GM19397 (cell line): Measurements from ENCODE around the gene ETNK2.

Experiments used
- ATAC-seq: cut with Tn5 transposase; IDR thresholded peaks from one replicate; pipeline ENCODE4 v1.9.1; 2021; ENCODE audit warnings: mild to moderate bottlenecking, moderate library complexity; ENCODE audit not compliant: unreplicated experiment

Gene ETNK2

GRCh38 chr1:204127597-204128242, 24.1 kb downstream of the ETNK2 start:
- ATAC-seq = no peak

DNA sequence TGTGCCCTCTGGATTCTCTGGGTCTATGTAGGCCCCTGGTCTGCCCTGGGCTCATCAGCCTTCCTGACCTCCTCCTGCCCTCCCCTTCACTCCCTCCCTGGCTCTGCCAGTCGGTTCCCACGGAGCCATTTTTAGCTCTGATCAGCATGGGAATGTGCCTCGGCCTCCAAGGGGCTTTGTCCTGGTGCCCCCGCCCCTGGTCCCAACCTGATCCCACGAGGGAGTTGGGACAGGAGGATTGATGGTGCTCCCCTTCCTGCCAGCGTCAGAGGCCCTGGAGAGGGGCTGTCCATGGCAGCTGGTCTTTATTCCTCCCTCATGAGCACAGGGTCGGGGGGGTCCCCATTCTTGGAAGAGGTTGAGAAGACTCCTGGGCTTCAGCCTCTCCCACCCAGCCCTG, 24.9 kb downstream of the ETNK2 start:
- ATAC-seq = no peak

DNA sequence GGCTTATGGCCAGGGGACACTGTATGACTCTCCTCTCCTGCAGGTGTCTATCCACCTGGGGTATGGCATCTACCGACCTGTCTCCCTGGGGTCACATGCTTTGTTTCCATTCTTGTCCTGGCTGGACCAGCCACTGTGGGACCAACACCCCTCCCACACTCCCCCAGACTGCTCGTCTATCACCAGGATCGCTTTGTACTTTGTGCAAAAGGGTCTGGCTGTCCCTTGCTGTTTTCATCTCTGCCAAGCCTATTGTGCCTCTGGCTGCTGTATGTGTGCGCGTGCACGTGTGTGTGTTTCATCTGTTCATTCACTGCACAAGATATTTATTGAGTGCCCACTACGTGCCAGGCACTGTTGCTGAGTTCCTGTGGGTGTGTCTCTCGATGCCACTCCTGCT, 25.5 kb downstream of the ETNK2 start:
- ATAC-seq = no peak

DNA sequence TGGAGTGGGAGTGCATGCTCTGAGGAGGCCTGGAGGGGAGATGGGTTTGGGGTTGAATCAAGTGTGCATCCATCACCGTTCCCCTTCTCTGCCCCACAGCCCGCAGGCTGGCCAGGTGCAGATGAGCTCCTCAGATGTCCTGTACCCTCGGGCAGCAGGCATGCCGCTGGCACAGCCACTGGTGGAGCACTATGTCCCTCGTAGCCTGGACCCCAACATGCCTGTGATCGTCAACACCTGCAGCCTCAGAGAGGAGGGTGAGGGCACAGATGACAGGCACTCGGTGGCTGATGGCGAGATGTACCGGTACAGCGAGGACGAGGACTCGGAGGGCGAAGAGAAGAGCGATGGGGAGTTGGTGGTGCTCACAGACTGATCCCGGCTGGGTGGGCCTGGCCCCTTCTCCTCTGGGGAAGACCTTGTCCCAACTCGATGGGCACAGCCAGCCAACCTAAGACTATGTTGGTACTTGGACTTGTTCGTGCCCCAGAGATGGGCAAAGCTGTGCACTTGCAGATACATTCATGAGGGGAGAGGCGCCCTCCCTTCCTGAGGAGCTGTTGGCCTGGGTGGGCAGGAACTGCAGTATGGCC, 26.0 kb downstream of the ETNK2 start:
- ATAC-seq = no peak

GRCh38 chr1:204124639-204125038, 27.2 kb downstream of the ETNK2 start:
- ATAC-seq = no peak

- no peak for ATAC-seq
Observed at GRCh38 chr1:204123376-204123775, 28.5 kb downstream of the ETNK2 start.

DNA sequence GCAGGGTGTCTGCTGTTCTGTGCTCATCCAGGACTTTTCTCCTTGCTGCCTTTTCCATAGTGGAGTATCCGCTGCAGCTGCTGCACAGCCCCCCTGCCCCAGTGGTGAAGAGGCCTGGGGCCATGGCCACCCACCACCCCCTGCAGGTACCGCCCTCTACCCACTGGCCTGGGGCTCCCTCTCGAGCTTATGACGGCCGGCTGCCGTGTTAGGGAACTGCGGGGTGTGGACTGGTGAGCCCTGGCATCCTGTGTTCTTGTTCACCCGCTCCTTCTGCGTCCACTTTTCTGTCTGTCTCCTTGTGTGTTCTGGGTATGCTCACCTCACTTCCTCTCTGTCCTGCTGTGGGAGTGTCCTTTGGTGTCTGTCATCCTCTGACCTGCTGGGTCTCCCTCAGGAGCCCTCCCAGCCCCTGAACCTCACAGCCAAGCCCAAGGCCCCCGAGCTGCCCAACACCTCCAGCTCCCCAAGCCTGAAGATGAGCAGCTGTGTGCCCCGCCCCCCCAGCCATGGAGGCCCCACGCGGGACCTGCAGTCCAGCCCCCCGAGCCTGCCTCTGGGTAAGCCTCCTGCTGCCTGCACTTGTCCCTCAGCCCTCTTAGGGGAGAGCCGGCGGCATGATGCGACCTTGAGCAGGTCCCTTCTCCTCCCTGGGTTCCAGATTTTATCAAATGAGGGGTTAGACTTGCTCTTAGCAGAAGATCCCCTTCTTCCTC, 29.8 kb downstream of the ETNK2 start:
- no peak for ATAC-seq

DNA sequence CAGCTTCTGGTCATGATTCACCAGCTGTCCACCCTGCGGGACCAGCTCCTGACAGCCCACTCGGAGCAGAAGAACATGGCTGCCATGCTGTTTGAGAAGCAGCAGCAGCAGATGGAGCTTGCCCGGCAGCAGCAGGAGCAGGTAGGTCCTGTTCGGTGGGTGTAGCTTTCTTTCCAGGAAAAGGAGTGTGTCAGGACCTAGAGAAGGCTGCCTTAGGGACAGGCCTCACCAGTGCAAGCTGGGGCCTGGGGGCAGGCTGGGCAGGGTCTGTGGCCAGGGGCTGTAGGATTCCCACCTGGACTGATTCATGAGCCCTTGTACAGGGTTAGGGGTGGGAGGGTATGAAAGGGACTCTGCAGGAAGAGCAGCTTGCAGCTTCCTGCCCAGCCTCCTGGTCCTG, 35.3 kb downstream of the ETNK2 start:
- no peak for ATAC-seq

DNA sequence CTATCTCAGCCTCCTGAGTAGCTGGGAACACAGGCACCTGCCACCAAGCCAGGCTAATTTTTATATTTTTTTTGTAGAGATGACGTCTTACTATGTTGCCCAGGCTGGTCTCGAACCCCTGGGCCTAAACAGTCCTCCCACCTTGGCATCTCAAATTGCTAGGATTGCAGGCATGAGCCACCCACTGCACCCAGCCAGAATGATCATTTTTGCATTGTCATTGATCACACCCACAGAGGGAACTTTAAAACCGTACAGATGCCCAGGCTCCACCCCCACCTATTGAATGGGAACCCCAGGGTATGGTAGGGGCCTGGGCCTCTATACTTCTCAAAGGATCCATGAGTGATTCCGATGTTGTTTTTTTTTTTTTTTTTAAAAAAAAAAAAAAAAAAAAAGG, 36.7 kb downstream of the ETNK2 start:
- ATAC-seq = no peak

DNA sequence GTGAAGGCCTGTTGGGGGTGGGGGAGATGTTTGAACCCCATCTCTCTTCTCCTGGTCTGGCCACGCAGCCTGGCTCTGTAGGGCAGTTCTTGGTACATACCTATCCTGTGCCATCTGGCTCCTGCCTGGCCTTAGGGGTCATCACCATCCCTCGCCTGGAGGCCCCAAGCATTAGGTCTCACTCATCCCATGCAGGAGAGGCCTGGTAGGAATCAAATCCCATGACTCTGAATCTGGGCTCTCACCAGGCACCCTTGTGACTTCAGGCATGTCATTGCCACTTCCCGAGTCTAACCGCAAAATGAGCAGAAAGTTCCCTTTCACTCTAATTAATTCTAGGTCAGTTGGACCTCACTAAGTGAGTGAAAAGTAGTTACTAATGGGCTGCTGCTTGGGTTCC, 37.2 kb downstream of the ETNK2 start:
- no peak for ATAC-seq

GRCh38 chr1:204113896-204114295, 37.9 kb downstream of the ETNK2 start:
- no peak for ATAC-seq

DNA sequence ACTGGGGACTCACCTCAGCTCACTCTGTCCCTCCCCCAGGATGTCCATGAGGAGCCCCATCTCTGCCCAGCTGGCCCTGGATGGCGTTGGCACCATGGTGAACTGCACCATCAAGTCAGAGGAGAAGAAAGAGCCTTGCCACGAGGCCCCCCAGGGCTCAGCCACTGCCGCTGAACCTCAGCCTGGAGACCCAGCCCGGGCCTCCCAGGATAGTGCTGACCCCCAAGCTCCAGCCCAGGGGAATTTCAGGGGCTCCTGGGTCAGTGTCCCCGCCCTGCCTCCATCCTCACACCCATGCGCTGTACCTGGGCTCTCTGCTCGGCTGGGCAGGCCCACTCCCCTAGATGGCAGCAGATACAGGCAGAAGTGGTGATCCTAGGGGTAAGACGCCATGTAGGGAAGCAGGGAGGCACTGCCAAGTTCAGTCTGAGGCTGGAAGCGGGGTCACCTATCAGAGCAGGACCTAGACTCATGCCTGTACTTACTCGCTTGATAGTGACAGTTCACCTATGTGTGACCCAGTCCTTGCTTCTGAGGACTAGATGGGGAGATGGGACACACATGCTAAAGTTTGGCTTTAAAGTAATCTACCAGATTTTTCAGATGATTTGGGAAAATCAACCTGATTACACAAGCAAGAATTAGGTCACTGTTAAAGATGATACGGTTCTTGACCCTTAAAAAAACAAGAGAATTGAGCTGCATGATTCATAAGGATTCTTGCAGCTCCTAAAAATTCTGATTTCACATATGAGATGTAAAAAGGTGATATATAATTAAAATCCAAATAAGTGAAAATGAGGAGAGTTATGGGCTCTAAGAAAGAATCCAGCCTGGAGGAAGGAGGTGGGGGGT, 38.7 kb downstream of the ETNK2 start:
- ATAC-seq = no peak

DNA sequence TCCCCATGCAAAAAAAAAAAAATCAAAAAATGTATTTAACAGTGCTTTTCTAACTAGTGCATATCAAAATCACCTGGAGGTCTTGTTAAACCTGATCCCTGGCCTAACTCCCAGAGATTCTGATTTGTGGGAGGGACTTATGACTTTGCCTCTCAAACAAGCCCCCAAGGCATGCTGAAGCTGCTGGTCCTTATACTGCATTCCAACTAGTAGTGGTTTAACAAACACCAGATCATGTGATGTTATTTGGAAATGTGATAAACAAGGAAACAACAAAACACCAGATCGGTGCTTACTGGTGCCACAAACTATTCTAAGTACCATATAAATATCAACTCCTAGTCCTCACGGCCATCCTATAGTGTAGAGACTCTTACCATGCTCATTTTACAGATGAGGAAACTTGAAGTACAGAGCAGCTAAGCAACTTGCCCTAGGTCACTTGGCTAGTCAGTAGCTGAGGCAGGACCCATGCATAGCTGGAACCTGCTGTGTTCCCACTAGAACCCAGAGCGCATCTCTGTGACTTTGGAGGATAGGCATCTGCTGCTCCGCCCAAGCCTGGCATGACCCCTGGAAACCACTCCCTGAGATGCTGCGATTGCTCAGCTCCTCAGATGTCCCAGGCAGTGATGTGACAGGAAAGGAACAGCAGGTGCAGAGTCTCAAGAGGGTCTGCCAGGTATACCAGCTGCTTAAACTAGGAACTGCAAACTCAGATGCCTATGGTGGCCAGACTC, 40.8 kb downstream of the ETNK2 start:
- no peak for ATAC-seq

- no peak for ATAC-seq
Observed at GRCh38 chr1:204108312-204109141, 43.3 kb downstream of the ETNK2 start.

DNA sequence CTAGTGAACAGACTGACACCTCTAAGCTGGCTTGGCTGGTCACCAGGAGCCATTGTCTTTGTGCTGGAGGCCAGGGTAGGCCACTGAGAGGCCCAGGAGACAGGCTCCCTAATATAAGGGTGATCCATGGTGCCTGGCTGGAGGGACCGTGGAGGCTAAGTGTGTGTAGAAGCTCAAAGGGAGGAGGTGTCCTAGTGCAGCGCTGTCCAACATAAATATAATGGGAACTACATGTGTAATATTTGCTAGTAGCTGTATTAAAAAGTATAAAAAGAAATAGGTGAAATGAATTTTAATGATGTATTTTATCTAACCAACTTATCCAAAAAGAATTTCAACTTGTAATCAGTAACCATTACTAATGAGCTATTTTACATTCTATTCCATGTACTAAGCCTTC, 44.0 kb downstream of the ETNK2 start:
- no peak for ATAC-seq

DNA sequence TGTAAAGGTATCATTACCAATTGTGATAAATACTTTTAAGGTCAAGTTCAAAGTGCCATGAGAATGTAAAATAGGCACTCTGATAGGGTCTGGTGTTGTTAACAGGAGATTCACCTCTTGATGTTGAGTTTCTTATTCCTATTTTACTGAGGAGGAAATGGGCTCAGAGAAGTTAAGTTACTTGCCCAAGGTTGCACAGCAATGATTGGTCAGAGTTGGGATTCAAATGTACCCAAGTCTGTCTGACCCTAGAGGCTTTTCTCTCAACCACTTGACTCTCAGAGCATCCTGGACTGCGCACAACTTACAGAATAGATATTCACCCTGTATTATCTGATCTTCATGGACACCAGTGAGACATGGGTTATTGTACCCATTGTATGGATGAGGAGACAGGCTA, 45.0 kb downstream of the ETNK2 start:
- no peak for ATAC-seq

- no peak for ATAC-seq
Observed at GRCh38 chr1:204105131-204105515, 46.7 kb downstream of the ETNK2 start.

- no peak for ATAC-seq
Observed at GRCh38 chr1:204104331-204105130, 47.3 kb downstream of the ETNK2 start.

GRCh38 chr1:204103431-204103741, 48.5 kb downstream of the ETNK2 start:
- ATAC-seq = no peak
